Upper lobe of right lung (tissue), 1 donor: ENCODE measurements around the gene CDH20. TPM values are rescaled to one million over a fixed set of nuclear protein-coding genes. Genes with fewer than 3 reads are reported as not detected.

Source experiments
- ATAC-seq: fragments of 200-7000 bp; cut with Tn5 transposase; one replicate; pipeline ENCODE4 v1.9.1; 2020; ENCODE audit warnings: mild to moderate bottlenecking, moderate library complexity
- DNase-seq: peaks from one replicate; pipeline ENCODE4 v3.0.0-alpha.2; 2020
- H3K27ac ChIP-seq: fragments of 200-600 bp; one replicate; pipeline ENCODE4 v1.8.0; 2022
- H3K27me3 ChIP-seq: fragments of 200-600 bp; one replicate; pipeline ENCODE4 v1.8.0; 2022; ENCODE audit warnings: mild to moderate bottlenecking
- H3K36me3 ChIP-seq: fragments of 200-600 bp; one replicate; pipeline ENCODE4 v1.8.0; 2022
- H3K4me1 ChIP-seq: fragments of 200-600 bp; one replicate; pipeline ENCODE4 v1.8.0; 2022
- H3K4me3 ChIP-seq: fragments of 200-600 bp; one replicate; pipeline ENCODE4 v1.8.0; 2022; ENCODE audit warnings: mild to moderate bottlenecking
- H3K9me3 ChIP-seq: fragments of 200-600 bp; one replicate; pipeline ENCODE4 v1.8.0; 2022
- intact Hi-C: fragments of 100-400 bp; cut with DNase I; formaldehyde crosslinking; loops from one replicate; pipeline ENCODE4 v1.11.0; 2022
- total RNA-seq: library from RNA; stranded (reverse); fragmentation: NEBNext Ultra II Directional; extraction: Animal tissue kit (Norgen Biotek cat#: 25700); gene quantifications from one replicate; pipeline ENCODE4 v1.2.1, GENCODE V29; 2021
- TF ChIP-seq, protein P1 (sequence below): fragments of 200-600 bp; IDR thresholded peaks from one replicate; pipeline ENCODE4 v1.8.0; 2022; ENCODE audit warnings: antibody characterized with exemption
- donor health status: DM: no; HTN: yes; CAD: no; lungs with severe emphysema.

CDH20 gene
- total RNA-seq, 1 donor from 2014 or later: 0.35 TPM

DNA sequence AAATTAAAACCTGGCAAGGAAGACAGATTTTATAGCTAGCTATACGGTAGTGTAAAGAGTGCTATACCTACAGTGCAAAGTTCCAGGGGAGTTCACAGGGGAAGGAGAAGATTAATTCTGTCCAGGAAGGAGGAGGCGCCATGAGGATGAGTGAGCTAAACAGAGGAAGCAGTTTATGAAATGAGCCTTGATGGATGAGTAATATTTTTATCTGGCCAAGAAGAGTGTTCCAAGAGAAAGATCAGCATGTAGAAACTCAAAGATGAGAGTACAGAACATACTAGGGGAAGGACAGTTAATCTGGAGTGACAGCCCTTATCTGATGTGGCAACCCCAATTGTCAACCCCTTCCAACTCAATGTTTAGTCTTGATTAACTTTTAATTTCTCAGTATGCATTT lies 54.8 kb downstream of the CDH20 start:
- intact Hi-C loops: no loop called here
- no peak for DNase-seq
- H3K9me3 ChIP-seq: no peaks in the 10 kb centered on the region
- TF ChIP-seq, protein P1, sequence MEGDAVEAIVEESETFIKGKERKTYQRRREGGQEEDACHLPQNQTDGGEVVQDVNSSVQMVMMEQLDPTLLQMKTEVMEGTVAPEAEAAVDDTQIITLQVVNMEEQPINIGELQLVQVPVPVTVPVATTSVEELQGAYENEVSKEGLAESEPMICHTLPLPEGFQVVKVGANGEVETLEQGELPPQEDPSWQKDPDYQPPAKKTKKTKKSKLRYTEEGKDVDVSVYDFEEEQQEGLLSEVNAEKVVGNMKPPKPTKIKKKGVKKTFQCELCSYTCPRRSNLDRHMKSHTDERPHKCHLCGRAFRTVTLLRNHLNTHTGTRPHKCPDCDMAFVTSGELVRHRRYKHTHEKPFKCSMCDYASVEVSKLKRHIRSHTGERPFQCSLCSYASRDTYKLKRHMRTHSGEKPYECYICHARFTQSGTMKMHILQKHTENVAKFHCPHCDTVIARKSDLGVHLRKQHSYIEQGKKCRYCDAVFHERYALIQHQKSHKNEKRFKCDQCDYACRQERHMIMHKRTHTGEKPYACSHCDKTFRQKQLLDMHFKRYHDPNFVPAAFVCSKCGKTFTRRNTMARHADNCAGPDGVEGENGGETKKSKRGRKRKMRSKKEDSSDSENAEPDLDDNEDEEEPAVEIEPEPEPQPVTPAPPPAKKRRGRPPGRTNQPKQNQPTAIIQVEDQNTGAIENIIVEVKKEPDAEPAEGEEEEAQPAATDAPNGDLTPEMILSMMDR: no peak
- H3K4me3 ChIP-seq: no peak overlapping the region
- no peak overlapping the region for H3K27ac ChIP-seq
- H3K27me3 ChIP-seq: no peaks in the 10 kb centered on the region
- no peaks in the 10 kb centered on the region for H3K4me1 ChIP-seq
- no peak for ATAC-seq
- no peaks in the 10 kb centered on the region for H3K36me3 ChIP-seq

DNA sequence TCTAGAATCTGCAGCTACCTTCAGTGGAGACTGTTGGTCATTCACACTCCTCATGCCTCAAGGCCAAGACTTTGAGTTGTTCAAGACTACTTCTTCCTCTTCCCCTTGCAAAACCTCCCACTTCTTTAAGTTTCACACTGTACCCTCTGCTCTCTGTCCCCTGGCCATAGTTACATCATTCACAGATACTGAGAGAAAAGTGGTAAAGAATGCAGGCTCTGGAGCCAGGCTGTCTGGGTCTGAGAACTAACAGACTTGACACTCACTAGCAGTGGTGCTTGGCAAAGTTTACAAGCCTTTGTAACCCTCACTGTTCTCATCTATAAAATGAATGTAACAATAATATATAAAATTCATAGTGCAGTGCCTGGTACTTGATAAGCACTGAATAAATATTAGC lies 61.8 kb downstream of the CDH20 start:
- H3K27me3 ChIP-seq: no peaks in the 10 kb centered on the region
- DNase-seq (no peak), ATAC-seq (no peak)
- intact Hi-C loops: no loop called here
- TF ChIP-seq, protein P1: no peak
- H3K36me3 ChIP-seq: no peaks in the 10 kb centered on the region
- no peak overlapping the region for H3K27ac ChIP-seq
- H3K9me3 ChIP-seq: no peaks in the 10 kb centered on the region
- no peaks in the 10 kb centered on the region for H3K4me1 ChIP-seq
- H3K4me3 ChIP-seq: no peak overlapping the region

DNA sequence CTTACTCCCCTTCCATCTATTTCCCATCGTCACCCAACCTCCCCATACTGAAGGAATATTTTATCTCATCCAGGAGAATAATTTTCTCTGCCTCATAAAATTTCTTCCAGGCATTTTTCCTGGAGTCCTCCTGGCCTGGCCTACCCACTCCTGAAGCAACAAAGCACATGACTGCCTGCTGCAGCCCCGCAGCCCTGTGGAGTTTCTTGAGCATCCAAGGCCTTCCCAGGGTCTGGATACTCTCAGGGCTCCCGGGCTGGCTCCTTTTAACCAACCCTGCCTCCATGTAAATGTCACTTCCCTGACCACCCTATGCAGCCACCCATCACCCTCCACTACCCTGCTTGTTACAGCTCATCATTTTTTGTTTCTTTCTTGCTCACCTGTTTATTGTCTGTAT lies 64.0 kb downstream of the CDH20 start:
- H3K27me3 ChIP-seq: no peaks in the 10 kb centered on the region
- TF ChIP-seq, protein P1: no peak
- no peaks in the 10 kb centered on the region for H3K9me3 ChIP-seq
- ATAC-seq (no peak), DNase-seq (no peak)
- H3K4me1 ChIP-seq: no peaks in the 10 kb centered on the region
- H3K27ac ChIP-seq: no peak overlapping the region
- no peaks in the 10 kb centered on the region for H3K36me3 ChIP-seq
- intact Hi-C loops: no loop called here
- H3K4me3 ChIP-seq: no peak overlapping the region

DNA sequence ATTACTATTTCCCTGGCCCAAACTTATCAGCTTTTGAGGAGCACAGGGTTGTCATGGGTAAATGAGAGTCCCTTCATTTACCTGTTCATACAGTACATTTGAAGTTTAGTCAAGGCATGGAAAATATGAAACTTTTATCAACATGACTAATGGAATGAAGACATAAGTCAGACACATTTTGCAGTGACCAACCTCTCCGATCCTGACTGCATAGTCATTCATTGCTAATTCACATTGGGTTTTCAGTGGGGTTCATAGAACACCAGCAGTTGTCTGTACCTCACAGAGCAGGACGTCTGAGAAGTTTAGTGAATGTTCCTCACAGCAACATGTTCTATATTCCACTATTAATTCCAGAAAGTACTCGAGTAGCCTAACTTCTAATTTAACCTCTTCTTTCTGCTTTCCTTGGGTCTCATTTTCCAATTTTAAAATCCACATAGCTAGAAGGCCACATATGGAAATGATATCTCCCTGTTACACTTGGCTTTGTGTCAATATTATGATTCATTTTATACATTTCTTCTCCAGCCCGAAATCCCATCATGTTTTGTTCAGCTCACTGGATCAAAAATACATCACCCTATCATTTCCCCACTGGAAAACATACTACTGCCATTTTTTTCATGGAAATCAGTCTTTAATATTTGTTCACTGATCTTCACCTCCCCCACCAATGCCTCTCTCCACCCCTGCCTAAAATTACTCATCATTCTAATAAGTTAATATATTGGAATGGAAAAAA lies 65.9 kb downstream of the CDH20 start:
- intact Hi-C loops: no loop called here
- Histone ChIP-seq H3K27ac (no peak overlapping the region), H3K36me3 (no peaks in the 10 kb centered on the region), H3K27me3 (no peaks in the 10 kb centered on the region), H3K4me1 (no peaks in the 10 kb centered on the region), H3K9me3 (no peaks in the 10 kb centered on the region), H3K4me3 (no peak overlapping the region)
- TF ChIP-seq, protein P1: no peak
- ATAC-seq (no peak), DNase-seq (no peak)

DNA sequence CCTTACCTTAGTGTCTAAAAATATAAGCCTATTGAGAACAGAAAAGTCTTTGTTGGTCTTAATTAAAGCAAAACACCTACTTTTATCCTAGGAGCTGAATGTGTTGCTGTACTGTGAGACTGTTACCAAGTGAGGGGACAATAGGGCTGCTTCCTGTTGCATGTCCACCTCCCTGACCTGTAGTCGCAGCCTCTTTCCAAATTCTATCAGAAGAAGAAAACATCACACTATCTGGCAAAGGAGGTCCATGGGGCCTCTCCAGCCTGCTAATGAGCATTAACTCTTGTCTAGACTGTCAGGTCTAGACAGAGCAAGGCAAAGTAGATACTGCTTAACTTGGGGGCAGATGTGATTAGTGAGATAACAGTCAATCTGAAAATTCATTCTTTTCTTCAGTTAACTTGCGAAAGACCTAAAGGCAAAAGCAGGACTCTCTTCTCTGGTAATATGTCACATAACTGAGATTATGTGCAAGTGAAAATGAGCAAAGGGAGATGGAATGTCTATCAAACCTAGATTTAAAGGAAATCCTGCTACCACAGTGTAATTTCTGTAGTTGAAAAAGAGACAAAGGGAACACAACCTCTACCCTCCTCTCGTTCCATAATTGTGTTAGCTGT lies 66.9 kb downstream of the CDH20 start:
- H3K27me3 ChIP-seq: no peaks in the 10 kb centered on the region
- DNase-seq (no peak), ATAC-seq (no peak)
- no peak overlapping the region for H3K27ac ChIP-seq
- intact Hi-C loops: no loop called here
- TF ChIP-seq, protein P1: no peak
- no peaks in the 10 kb centered on the region for H3K9me3 ChIP-seq
- H3K36me3 ChIP-seq: no peaks in the 10 kb centered on the region
- H3K4me3 ChIP-seq: no peak overlapping the region
- H3K4me1 ChIP-seq: no peaks in the 10 kb centered on the region
